OCI-LY1 (cell line): ENCODE data around the gene FAM13A.

Experiments
- EZH2 ChIP-seq: fragments of 200-600 bp; sonication (generic), shearing (Covaris generic); IDR thresholded peaks from 2 replicates; pipeline ENCODE4 v1.8.0; 2017; ENCODE audit warnings: borderline replicate concordance, mixed run types, mild to moderate bottlenecking, antibody characterized with exemption, low read length, moderate library complexity, mixed read lengths
- TF ChIP-seq, protein P1 (sequence below): fragments of 200-600 bp; sonication (generic), shearing (Covaris generic); IDR thresholded peaks from 2 replicates; pipeline ENCODE4 v1.5.1; 2017; ENCODE audit warnings: mild to moderate bottlenecking, antibody characterized with exemption, low read length, moderate library complexity, mixed read lengths

GRCh38 chr4:89031272-89031671, 25.7 kb downstream of the FAM13A start:
- TF ChIP-seq, protein P1, sequence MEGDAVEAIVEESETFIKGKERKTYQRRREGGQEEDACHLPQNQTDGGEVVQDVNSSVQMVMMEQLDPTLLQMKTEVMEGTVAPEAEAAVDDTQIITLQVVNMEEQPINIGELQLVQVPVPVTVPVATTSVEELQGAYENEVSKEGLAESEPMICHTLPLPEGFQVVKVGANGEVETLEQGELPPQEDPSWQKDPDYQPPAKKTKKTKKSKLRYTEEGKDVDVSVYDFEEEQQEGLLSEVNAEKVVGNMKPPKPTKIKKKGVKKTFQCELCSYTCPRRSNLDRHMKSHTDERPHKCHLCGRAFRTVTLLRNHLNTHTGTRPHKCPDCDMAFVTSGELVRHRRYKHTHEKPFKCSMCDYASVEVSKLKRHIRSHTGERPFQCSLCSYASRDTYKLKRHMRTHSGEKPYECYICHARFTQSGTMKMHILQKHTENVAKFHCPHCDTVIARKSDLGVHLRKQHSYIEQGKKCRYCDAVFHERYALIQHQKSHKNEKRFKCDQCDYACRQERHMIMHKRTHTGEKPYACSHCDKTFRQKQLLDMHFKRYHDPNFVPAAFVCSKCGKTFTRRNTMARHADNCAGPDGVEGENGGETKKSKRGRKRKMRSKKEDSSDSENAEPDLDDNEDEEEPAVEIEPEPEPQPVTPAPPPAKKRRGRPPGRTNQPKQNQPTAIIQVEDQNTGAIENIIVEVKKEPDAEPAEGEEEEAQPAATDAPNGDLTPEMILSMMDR, result no peak
- no peak for TF ChIP-seq EZH2
